GM18873 (cell line): ENCODE measurements around the gene ANKRD37.
"Not testable (repeated sequence)": the region's sequence is repeated elsewhere in the genome, so short reads cannot be mapped to it uniquely, and the experiment has no call there.

ENCODE experiments used
- ATAC-seq: cut with Tn5 transposase; IDR thresholded peaks from one replicate; pipeline ENCODE4 v1.9.1; 2021; ENCODE audit warnings: mild to moderate bottlenecking, moderate library complexity, moderate number of reproducible peaks; ENCODE audit not compliant: unreplicated experiment, low FRiP score

The ANKRD37 gene

DNA sequence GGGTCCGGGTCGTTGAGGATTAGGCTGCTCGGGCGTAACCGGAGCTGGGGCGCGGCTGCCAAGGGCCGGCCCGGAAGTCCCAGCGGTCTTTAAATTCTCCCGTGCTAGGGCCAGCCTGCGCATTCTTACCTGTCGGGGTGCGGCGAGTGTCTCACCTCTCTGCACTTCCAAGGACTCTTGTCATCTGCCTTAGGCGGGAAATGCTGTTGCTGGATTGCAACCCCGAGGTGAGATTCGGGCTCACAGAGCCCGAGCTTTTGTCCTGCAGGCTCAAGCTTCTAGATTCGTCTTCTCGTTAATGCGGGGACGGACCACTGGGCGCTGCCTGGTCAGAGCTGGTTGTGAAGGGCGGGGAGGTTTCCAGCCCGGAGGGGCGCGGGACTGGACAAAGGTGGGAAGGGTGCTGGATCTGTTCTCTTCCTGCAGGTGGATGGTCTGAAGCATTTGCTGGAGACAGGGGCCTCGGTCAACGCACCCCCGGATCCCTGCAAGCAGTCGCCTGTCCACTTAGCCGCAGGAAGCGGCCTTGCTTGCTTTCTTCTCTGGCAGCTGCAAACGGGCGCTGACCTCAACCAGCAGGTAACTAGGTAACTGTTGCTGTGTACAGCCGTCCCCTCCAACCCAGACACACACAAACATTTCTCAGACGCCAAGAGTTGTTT lies at the start of gene ANKRD37:
Gene ANKRD37 (plus strand): TSS at position 118 of the 662 bp plus-strand sequence. CDS start 83 bp downstream, at position 201.
- ATAC-seq = peak; percentile 63

DNA sequence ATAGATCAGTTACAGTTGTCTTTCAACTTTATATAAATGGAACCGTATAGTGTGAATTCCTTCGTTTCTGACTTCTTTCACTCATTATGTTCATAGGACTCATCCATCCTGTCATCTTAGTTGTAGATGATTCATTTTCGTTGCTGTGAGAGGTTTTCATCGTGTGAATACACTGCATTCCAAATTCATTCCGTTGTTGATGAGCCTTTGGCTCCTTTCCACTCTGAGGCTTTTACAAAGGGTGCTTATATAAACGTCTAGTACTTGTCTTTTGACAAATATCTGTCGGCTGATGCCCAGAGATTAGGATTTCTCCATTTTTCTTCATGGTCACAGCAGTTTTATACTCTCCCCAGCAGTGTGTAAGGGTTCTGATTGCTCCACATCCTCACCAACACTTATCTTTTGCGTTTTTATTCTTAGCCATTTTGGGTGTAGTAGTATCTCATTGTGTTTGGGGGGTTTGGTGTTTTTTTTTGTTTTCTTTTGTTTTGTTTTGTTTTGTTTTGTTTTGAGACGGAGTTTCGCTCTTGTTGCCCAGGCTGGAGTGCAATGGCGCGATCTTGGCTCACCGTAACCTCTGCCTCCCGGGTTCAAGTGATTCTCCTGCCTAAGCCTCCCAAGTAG lies 49.6 kb upstream of the ANKRD37 start:
- no peak for ATAC-seq

DNA sequence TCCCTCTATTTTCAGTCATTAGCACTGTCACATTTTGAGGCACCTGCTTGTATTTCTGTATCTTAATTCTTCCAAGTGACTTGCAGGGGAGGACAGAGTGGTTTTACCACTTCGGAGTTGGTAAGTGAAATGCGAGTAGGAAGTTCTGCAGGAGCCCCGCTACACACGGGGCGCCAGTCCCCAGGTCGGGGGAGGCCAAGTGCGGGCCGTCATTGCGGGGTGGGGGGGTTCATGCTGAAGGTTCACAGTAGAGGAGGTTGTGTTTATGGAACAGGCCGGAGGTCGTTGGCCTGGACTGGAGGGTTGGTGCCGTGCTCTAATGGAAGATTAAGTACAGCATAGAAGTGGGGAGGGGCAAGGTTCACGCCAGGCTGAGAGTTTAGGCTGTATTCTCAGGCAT lies 45.0 kb upstream of the ANKRD37 start:
- ATAC-seq = no peak

- ATAC-seq = no peak
Measured at GRCh38 chr4:185352202-185352601, 44.4 kb upstream of the ANKRD37 start.

DNA sequence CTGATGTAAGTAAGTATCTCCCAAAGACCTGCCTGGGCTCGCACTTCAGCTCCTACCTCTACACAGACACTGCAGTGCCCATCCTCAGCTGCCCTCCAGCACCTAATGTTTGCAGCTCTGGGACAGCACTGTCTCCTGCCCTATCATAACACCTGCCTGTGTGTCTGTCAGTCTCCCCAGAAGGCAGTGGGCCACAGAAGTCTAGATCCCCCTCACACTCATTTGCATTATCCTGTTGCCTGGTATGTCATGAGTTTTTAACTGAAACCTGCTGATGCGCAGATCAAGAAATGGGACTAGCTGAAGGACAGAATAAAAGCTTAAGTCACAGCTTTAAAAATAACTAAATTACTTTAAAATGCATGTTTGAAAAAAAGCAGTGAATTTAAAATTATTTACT lies 43.9 kb upstream of the ANKRD37 start:
- no peak for ATAC-seq

DNA sequence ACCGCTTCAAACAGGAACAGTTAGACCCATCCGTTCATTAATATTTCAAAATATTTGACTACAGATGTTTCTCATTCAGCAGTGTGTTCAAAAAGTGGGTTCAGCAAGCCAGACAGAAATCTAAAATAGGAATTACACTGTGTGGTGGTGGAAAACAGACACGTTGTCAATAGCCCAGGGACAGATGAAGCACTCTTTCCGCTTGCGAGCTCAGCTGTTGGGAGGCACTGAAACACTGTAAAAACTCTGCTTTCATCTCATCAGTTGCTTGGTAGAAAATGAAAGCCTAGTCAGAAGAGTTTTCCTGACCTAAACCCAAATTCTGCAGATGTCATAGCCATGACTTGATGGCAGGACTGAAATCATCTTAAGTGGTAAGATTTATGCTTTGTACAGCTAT lies 39.4 kb upstream of the ANKRD37 start:
- ATAC-seq = no peak

GRCh38 chr4:185357733-185358440 lies 38.8 kb upstream of the ANKRD37 start:
- no peak for ATAC-seq

GRCh38 chr4:185358514-185358913 lies 38.1 kb upstream of the ANKRD37 start:
- ATAC-seq = no peak

DNA sequence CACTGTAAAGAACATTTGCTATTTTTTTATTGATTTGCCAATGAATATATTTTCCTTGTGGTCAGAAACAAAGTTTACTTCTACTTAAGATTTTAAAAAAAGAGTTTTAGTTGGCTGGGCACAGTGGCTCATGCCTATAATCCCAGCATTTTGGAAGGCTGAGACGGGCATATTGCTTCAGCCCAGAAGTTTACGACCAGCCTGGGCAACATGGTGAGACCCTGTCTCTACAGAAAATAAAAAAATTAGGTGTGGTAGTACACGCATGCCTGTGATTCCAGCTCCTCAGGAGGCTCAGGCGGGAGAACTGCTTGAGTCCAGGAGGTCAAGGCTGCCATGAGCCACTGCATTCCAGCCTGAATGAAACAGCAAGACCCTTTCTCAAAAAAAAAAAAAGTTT lies 37.7 kb upstream of the ANKRD37 start:
- ATAC-seq = no peak

DNA sequence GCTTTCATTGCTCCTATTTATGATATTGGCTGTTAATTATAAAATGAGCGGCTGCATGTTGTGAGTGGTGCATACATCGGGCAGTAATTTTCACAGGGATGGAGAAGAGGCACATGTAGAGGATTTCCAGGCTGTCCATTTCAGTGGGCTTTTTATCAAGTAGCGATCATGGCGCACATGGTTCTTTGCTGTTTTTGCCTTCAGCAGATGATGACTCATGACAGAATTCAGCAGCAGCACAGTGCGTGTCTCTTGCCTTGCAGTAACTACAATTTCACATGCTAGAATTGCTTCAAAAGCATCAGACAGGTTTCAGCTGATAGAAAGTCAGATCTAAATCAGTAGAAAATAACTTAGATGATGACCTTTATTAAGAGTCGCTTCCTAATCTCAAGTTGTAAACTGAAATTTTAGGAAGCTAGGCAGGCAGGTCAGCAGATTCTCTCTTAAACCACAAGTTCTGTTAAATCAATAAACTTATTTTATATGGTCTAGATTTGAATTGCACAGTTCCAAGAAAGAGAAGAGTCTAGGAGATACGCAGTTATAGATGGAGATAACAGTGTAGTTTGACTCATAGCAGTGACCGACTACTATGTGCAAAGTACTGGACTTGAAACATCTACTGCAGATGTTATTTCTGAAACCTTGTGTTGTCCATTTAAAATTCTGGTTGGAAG lies 36.7 kb upstream of the ANKRD37 start:
- ATAC-seq = no peak

- no peak for ATAC-seq
Measured at GRCh38 chr4:185361872-185362271, 34.8 kb upstream of the ANKRD37 start.

- ATAC-seq = not testable (repeated sequence)
Measured at GRCh38 chr4:185362570-185362969, 34.1 kb upstream of the ANKRD37 start.

- no peak for ATAC-seq
Measured at GRCh38 chr4:185363251-185363650, 33.4 kb upstream of the ANKRD37 start.

DNA sequence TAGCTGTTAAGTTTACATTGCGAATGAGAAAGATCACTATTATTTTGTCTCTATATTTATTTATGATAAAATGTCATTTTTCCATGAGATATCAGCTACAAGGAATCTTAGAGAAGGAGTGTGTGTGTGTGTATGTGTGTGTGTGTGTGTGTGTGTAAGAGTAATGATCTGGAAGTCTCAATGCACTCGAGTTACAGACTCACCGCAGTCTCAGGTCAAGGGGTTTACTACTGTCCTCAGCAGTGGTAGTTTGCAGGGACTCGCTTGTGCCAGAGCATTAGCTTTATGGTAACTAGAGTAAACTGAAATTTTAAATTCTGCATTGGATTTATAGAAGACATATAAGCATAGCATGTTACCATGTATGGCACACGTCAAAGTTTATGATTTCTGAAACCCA lies 31.8 kb upstream of the ANKRD37 start:
- no peak for ATAC-seq

- ATAC-seq = no peak
Measured at GRCh38 chr4:185369731-185370130, 26.9 kb upstream of the ANKRD37 start.

- ATAC-seq = no peak
Measured at GRCh38 chr4:185370268-185370949, 26.2 kb upstream of the ANKRD37 start.

GRCh38 chr4:185371702-185372101 lies 24.9 kb upstream of the ANKRD37 start:
- ATAC-seq = no peak

- ATAC-seq = no peak
Measured at GRCh38 chr4:185374027-185374426, 22.6 kb upstream of the ANKRD37 start.

DNA sequence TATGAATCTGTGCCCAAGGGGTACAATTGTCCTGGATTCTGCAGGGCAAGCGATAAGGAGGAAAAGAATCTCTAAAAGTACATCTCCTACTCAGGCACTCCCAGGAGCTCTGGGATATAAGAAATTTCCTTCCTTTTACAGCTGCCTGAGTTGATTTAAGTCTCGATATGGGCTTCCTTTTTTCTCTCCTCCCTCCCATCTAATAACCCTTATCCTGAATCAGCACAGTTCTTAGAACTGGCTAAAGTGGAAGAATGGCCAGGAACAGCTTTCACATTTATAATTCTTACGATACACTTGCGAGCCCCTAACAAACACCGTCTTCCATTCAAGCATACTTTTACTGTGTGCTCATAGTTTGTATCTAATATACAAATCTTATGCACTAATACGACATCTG lies 22.1 kb upstream of the ANKRD37 start:
- no peak for ATAC-seq

DNA sequence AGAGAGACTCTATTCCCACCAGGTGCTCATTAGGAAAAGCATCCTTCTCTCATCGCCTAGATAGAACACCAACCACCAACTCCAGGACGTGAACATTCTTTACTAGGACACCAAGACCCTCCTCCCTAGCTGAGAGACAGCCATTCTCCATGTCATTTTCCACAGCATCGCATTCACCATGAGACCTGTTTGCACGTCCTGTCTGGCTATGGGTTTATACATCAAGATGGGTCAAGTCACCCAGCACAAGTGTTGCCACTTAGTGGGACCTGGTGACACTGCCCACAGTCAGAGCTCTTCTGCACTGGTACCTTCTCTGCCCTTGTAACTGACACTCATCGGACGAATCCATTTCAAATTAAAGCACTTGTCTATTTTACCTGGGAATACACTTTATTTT lies 18.4 kb upstream of the ANKRD37 start:
- no peak for ATAC-seq
